Panc1 (cell line): ENCODE measurements around the gene ALG12. TPM values are rescaled to one million over a fixed set of nuclear protein-coding genes. Genes with fewer than 3 reads are reported as not detected.
A peak's percentile ranks its signal among the peaks of the same experiment; 100 is the strongest.
"Not testable (repeated sequence)": the region's sequence is repeated elsewhere in the genome, so short reads cannot be mapped to it uniquely, and the experiment has no call there.

ENCODE experiments used
- ATAC-seq: fragments of 200-7000 bp; cut with Tn5 transposase; 2 replicates; pipeline ENCODE4 v1.9.1; 2020; ENCODE audit warnings: mild to moderate bottlenecking, moderate library complexity
- BruUV-seq: library from RNA; stranded (reverse); fragments of 400-500 nt; replicated peaks from 2 replicates; lab custom pipeline; 2021; lab: Mats Ljungman, UMichigan
- CTCF ChIA-PET: fragments of 300-600 bp; sonication (Branson Sonifier 250); formaldehyde crosslinking; loops from one replicate; lab custom pipeline; 2022; ENCODE audit warnings: antibody characterized with exemption; lab: Charles Lee
- POLR2A ChIA-PET: fragments of 300-600 bp; sonication (Branson Sonifier 250); formaldehyde crosslinking; loops from one replicate; lab custom pipeline; 2022; ENCODE audit warnings: antibody characterized with exemption; lab: Charles Lee
- DNase-seq: peaks from one replicate; pipeline ENCODE4 v3.0.0-alpha.2; 2010; ENCODE audit warnings: low read depth, low spot score
- H3K27ac ChIP-seq: 2 replicates; pipeline ENCODE4 v1.5.1; 2011; ENCODE audit warnings: mild to moderate bottlenecking, low read length, inconsistent platforms
- H3K27me3 ChIP-seq: fragments of 200-500 bp; sonication (Bioruptor generic); 2 replicates; pipeline ENCODE4 v1.6.0; 2014; ENCODE audit warnings: low read length, inconsistent platforms; ENCODE audit not compliant: control insufficient read depth, insufficient read depth
- H3K36me3 ChIP-seq: fragments of 200-500 bp; sonication (Bioruptor generic); 2 replicates; pipeline ENCODE4 v1.5.1; 2014; ENCODE audit warnings: inconsistent platforms, mild to moderate bottlenecking, low read length, moderate library complexity; ENCODE audit not compliant: control insufficient read depth, insufficient read depth
- H3K4me1 ChIP-seq: 2 replicates; pipeline ENCODE4 v1.5.1; 2011; ENCODE audit warnings: inconsistent platforms, mild to moderate bottlenecking, low read length, moderate library complexity; ENCODE audit not compliant: control insufficient read depth, insufficient read depth
- H3K4me3 ChIP-seq, 2 experiments: 2 replicates each; pipeline ENCODE4 v1.5.1; 2011 to 2012; ENCODE audit warnings: low read depth in 2 of 2, low read length in 2 of 2, mild to moderate bottlenecking in 2 of 2, inconsistent platforms in 1 of 2, moderate library complexity in 1 of 2
- H3K9me3 ChIP-seq: fragments of 200-500 bp; sonication (Bioruptor generic); 2 replicates; pipeline ENCODE4 v1.5.1; 2014; ENCODE audit warnings: low read depth, mild to moderate bottlenecking, inconsistent platforms, low read length, moderate library complexity; ENCODE audit not compliant: control insufficient read depth, insufficient read depth
- CTCF ChIP-seq: fragments of 450-650 bp; IDR thresholded peaks from 2 replicates; pipeline ENCODE4 v1.5.1; 2017; ENCODE audit warnings: mild to moderate bottlenecking
- POLR2AphosphoS5 ChIP-seq: IDR thresholded peaks from 2 replicates; pipeline ENCODE4 v1.6.1; 2012; ENCODE audit warnings: mild to moderate bottlenecking, low read depth, low read length, moderate library complexity
- REST ChIP-seq, 2 experiments: IDR thresholded peaks; 2 replicates each; pipeline ENCODE4 v1.6.1; 2011 to 2012; ENCODE audit warnings: low read depth in 2 of 2, control low read depth in 1 of 2, low read length in 1 of 2, mild to moderate bottlenecking in 1 of 2, moderate library complexity in 1 of 2; ENCODE audit not compliant: insufficient read depth in 1 of 2
- SIN3A ChIP-seq: IDR thresholded peaks from 2 replicates; pipeline ENCODE4 v1.6.1; 2012; ENCODE audit warnings: low read depth, mild to moderate bottlenecking, low read length, moderate library complexity, borderline replicate concordance; ENCODE audit not compliant: insufficient read depth
- TCF7L2 ChIP-seq: IDR thresholded peaks from 2 replicates; pipeline ENCODE4 v1.6.1; 2011; ENCODE audit warnings: mild to moderate bottlenecking, low read depth, low read length, inconsistent platforms
- in situ Hi-C: cut with HindIII; loops from 2 replicates; pipeline ENCODE4 v1.10.0; 2016; ENCODE audit warnings: low sequenced_read_pairs, low pct_unique_long_range_greater_than_20kb
- intact Hi-C: fragments of 100-400 bp; cut with micrococcal nuclease; formaldehyde crosslinking; loops from one replicate; pipeline ENCODE4 v1.10.0; 2022; ENCODE audit not compliant: unreplicated experiment
- total RNA-seq: library from RNA; stranded (reverse); gene quantifications from one replicate; pipeline ENCODE4 v1.2.1, GENCODE V29; 2021; ENCODE audit not compliant: unreplicated experiment

ALG12 gene
- total RNA-seq, 1 experiment from 2014 or later: 23.4 TPM

GRCh38 chr22:49852898-49853894 is 65.0 kb downstream of the ALG12 start, which contains the start of gene ZBED4:
Gene ZBED4 (plus strand): TSS chr22:49853844. CDS start chr22:49883663, 29,819 bp downstream.
- peaks cover 23% of the 10 kb centered on the region for H3K4me1 ChIP-seq
- H3K9me3 ChIP-seq: no peaks in the 10 kb centered on the region
- peaks cover 5% of the 10 kb centered on the region; the same call in 1 of the 2 replicates for H3K36me3 ChIP-seq
- in situ Hi-C loops: no loop called here
- ATAC-seq (peak; percentile 90), DNase-seq (peak; percentile 59)
- intact Hi-C loops: no loop called here
- TF ChIP-seq TCF7L2 (no peak), POLR2AphosphoS5 (peak; percentile 69)
- POLR2A ChIA-PET: no interaction called here
- H3K27ac ChIP-seq: peak within 1 kb of the TSS; percentile 90
- peak within 1 kb of the TSS; percentile 83 to 88 for H3K4me3 ChIP-seq
- BruUV-seq: TSS peak; percentile 95
- CTCF ChIA-PET: no interaction called here
- no peaks in the 10 kb centered on the region for H3K27me3 ChIP-seq

GRCh38 chr22:49852568-49852897 is 65.7 kb downstream of the ALG12 start:
- intact Hi-C loops, in situ Hi-C loops, BruUV-seq, H3K27me3 ChIP-seq, CTCF ChIA-PET, DNase-seq, POLR2A ChIA-PET, ATAC-seq, H3K9me3 ChIP-seq, H3K36me3 ChIP-seq: not testable (repeated sequence)
- Histone ChIP-seq H3K4me3 (peak overlapping the region; percentile 63 to 67), H3K4me1 (peaks cover 23% of the 10 kb centered on the region), H3K27ac (peak overlapping the region; percentile 90)

GRCh38 chr22:49850959-49851802 is 67.1 kb downstream of the ALG12 start:
- no peaks in the 10 kb centered on the region for H3K27me3 ChIP-seq
- POLR2A ChIA-PET: interaction anchor here (0.6 kb wide), 1 partner anchor 9 kb away, joined by 3 read pairs; no protein-coding TSS in a partner anchor
- H3K36me3 ChIP-seq: peaks cover 5% of the 10 kb centered on the region; the same call in 1 of the 2 replicates
- H3K4me1 ChIP-seq: peaks cover 17% of the 10 kb centered on the region
- no TSS peak for BruUV-seq
- CTCF ChIA-PET: no interaction called here
- TF ChIP-seq POLR2AphosphoS5 (no peak), CTCF (no peak), TCF7L2 (no peak), REST (IDR thresholded peaks at IDR 0.05; ENCODE audit: insufficient read depth in 1 of 2, low read depth in 2 of 2, low read length in 1 of 2) (no peak), SIN3A (no peak)
- H3K27ac ChIP-seq: no peak overlapping the region
- ATAC-seq: no peak
- no peaks in the 10 kb centered on the region for H3K9me3 ChIP-seq
- H3K4me3 ChIP-seq: no peak overlapping the region
- intact Hi-C loops: no loop called here
- DNase-seq: no peak
- in situ Hi-C loops: no loop called here
